ENCODE data around the gene CCL25.

DNA sequence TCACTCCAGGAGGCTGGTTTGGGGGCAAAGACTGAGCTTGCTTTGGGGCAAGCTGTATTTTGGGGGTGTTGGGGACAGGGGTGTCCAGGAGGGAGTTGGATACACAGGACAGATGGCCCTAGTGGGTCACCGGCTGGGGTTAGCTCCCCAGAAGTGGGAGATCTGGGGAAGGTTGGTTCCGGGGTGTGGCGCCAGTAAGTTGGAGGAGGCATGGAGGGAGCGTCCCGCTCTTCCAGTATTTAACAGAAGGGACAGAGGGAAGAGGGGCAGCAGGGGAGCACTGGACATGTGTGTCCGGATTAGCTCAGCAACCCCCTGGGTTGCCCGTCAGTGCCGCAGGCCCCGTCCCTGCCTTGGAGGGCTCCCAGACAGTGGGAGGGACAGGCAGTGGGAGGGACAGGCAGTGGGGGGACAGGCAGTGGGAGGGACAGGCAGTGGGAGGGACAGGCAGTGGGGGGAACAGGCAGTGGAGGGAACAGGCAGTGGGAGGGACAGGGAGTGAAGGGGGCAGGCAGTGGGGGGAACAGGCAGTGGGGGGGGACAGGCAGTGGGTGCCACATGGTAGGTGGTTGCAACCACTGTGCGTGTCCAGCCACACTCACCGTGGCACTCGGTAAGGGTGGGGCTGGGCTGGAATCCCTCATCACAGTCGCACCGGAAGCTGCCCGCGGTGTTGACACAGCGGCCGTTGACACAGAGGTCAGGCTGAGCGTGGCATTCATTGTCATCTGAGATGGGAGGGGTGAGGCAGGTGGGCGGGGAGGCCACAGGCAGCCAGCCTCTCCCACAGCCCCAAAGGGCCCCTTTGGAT lies 33.2 kb downstream of the CCL25 start:
- TF ChIP-seq, protein P1, sequence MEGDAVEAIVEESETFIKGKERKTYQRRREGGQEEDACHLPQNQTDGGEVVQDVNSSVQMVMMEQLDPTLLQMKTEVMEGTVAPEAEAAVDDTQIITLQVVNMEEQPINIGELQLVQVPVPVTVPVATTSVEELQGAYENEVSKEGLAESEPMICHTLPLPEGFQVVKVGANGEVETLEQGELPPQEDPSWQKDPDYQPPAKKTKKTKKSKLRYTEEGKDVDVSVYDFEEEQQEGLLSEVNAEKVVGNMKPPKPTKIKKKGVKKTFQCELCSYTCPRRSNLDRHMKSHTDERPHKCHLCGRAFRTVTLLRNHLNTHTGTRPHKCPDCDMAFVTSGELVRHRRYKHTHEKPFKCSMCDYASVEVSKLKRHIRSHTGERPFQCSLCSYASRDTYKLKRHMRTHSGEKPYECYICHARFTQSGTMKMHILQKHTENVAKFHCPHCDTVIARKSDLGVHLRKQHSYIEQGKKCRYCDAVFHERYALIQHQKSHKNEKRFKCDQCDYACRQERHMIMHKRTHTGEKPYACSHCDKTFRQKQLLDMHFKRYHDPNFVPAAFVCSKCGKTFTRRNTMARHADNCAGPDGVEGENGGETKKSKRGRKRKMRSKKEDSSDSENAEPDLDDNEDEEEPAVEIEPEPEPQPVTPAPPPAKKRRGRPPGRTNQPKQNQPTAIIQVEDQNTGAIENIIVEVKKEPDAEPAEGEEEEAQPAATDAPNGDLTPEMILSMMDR (IDR thresholded peaks at IDR 0.05) = no peak
- TF ChIP-seq POLR2A (IDR thresholded peaks at IDR 0.05) (no peak), POLR2AphosphoS5 (IDR thresholded peaks at IDR 0.05) (no peak)

Data from suprapubic skin (tissue), 4 donors.